A549 (cell line): ENCODE measurements around the gene SPEN. TPM values are rescaled to one million over a fixed set of nuclear protein-coding genes. Genes with fewer than 3 reads are reported as not detected.
A peak's percentile ranks its signal among the peaks of the same experiment; 100 is the strongest.

ENCODE experiments used
- BHLHE40 ChIP-seq: IDR thresholded peaks from 2 replicates; pipeline ENCODE4 v1.6.1; 2012; ENCODE audit warnings: low read depth, low read length, inconsistent platforms
- CBX2 ChIP-seq: fragments of 200-600 bp; sonication (generic); IDR thresholded peaks from 2 replicates; pipeline ENCODE4 v1.6.1; 2016; ENCODE audit warnings: low read depth, mild to moderate bottlenecking, borderline replicate concordance
- CHD2 ChIP-seq: fragments of 150-350 bp; IDR thresholded peaks from 2 replicates; pipeline ENCODE4 v1.6.1; 2014; ENCODE audit warnings: low read length; ENCODE audit not compliant: partially characterized antibody
- CHD4 ChIP-seq: fragments of 200-600 bp; sonication (generic); IDR thresholded peaks from 2 replicates; pipeline ENCODE4 v1.6.1; 2016; ENCODE audit warnings: antibody characterized with exemption, mild to moderate bottlenecking, borderline replicate concordance
- CTCF ChIP-seq: fragments of >200 bp; sonication (Bioruptor Twin); formaldehyde crosslinking; IDR thresholded peaks from 3 replicates; pipeline ENCODE4 v1.5.1; 2016
- E2F6 ChIP-seq: IDR thresholded peaks from 2 replicates; pipeline ENCODE4 v1.6.1; 2012; ENCODE audit warnings: low read depth, borderline replicate concordance
- EHMT2 ChIP-seq: fragments of 200-600 bp; sonication (generic); IDR thresholded peaks from 2 replicates; pipeline ENCODE4 v1.6.1; 2016; ENCODE audit warnings: antibody characterized with exemption, low read depth, mild to moderate bottlenecking, moderate library complexity
- EP300 ChIP-seq, 2 experiments: fragments of >200 bp; sonication (Bioruptor Twin); formaldehyde crosslinking; IDR thresholded peaks; 2 replicates in 1 of 2; 3 replicates in 1 of 2; pipeline ENCODE4 v1.6.1; 2016 to 2017
- ESRRA ChIP-seq: fragments of 150-350 bp; IDR thresholded peaks from 2 replicates; pipeline ENCODE4 v1.6.1; 2014; ENCODE audit warnings: mild to moderate bottlenecking, low read length, borderline replicate concordance
- FOXS1 ChIP-seq: fragments of 250-450 bp; sonication (Bioruptor Pico); IDR thresholded peaks from 2 replicates; pipeline ENCODE4 v1.5.0; 2020; ENCODE audit warnings: mild to moderate bottlenecking, moderate library complexity
- HDAC2 ChIP-seq: fragments of 200-600 bp; sonication (generic); IDR thresholded peaks from 2 replicates; pipeline ENCODE4 v1.6.1; 2016
- HES2 ChIP-seq: fragments of >200 bp; sonication (Bioruptor Twin); formaldehyde crosslinking; IDR thresholded peaks from 2 replicates; pipeline ENCODE4 v1.6.1; 2016
- HMGXB4 ChIP-seq: fragments of 250-450 bp; sonication (Bioruptor Pico); IDR thresholded peaks from 2 replicates; pipeline ENCODE4 v1.5.0; 2021; ENCODE audit warnings: mild to moderate bottlenecking, moderate library complexity, borderline replicate concordance
- HOXB13 ChIP-seq: fragments of 250-450 bp; sonication (Bioruptor Pico); IDR thresholded peaks from 2 replicates; pipeline ENCODE4 v1.5.0; 2020; ENCODE audit warnings: low read depth, mild to moderate bottlenecking, moderate library complexity
- JUN ChIP-seq, 2 experiments: fragments of >200 bp; sonication (Bioruptor Twin); formaldehyde crosslinking; IDR thresholded peaks; 2 replicates in 1 of 2; 3 replicates in 1 of 2; pipeline ENCODE4 v1.6.1; 2016 to 2017
- JUNB ChIP-seq: fragments of >200 bp; sonication (Bioruptor Twin); formaldehyde crosslinking; IDR thresholded peaks from 2 replicates; pipeline ENCODE4 v1.6.1; 2016
- KDM5A ChIP-seq: fragments of 200-600 bp; sonication (generic); IDR thresholded peaks from 2 replicates; pipeline ENCODE4 v1.6.1; 2016; ENCODE audit warnings: antibody characterized with exemption, mild to moderate bottlenecking
- MYC ChIP-seq: IDR thresholded peaks from 2 replicates; pipeline ENCODE4 v1.6.1; 2012; ENCODE audit warnings: mild to moderate bottlenecking, inconsistent platforms, low read length, improper control_type of control experiment, borderline replicate concordance
- NFE2L2 ChIP-seq: fragments of 150-350 bp; conservative IDR thresholded peaks from 2 replicates; pipeline ENCODE4 v1.6.1; 2014; ENCODE audit warnings: low read length
- NR3C1 ChIP-seq: fragments of >200 bp; sonication (Bioruptor Twin); formaldehyde crosslinking; IDR thresholded peaks from 3 replicates; pipeline ENCODE4 v1.6.1; 2017
- PHF8 ChIP-seq: fragments of 200-600 bp; sonication (generic); IDR thresholded peaks from 2 replicates; pipeline ENCODE4 v1.6.1; 2016; ENCODE audit warnings: low read depth, mild to moderate bottlenecking, antibody characterized with exemption, moderate library complexity, borderline replicate concordance
- RAD21 ChIP-seq, 2 experiments: fragments of >200 bp in 1 of 2; sonication (Bioruptor Twin) in 1 of 2; formaldehyde crosslinking in 1 of 2; IDR thresholded peaks in 1 of 2; conservative IDR thresholded peaks in 1 of 2; 2 replicates in 1 of 2; 3 replicates in 1 of 2; pipeline ENCODE4 v1.6.1; 2012 to 2018; ENCODE audit warnings: inconsistent platforms in 1 of 2
- RARB ChIP-seq: fragments of 250-450 bp; sonication (Bioruptor Pico); IDR thresholded peaks from 2 replicates; pipeline ENCODE4 v1.8.0; 2021; ENCODE audit warnings: mild to moderate bottlenecking, moderate library complexity
- RCOR1 ChIP-seq: fragments of 150-350 bp; IDR thresholded peaks from 2 replicates; pipeline ENCODE4 v1.6.1; 2014; ENCODE audit warnings: antibody characterized with exemption, low read length, low read depth
- RFX5 ChIP-seq: fragments of 450-650 bp; IDR thresholded peaks from 2 replicates; pipeline ENCODE4 v1.7.1; 2014; ENCODE audit warnings: antibody characterized with exemption, mild to moderate bottlenecking, moderate library complexity
- SMC3 ChIP-seq: fragments of >200 bp; sonication (Bioruptor Twin); formaldehyde crosslinking; IDR thresholded peaks from 3 replicates; pipeline ENCODE4 v1.6.1; 2018; ENCODE audit warnings: inconsistent platforms
- SREBF2 ChIP-seq: fragments of 450-650 bp; IDR thresholded peaks from 2 replicates; pipeline ENCODE4 v1.6.1; 2014; ENCODE audit warnings: mild to moderate bottlenecking, moderate library complexity
- TFCP2L1 ChIP-seq: fragments of 250-450 bp; sonication (Bioruptor Pico); IDR thresholded peaks from 2 replicates; pipeline ENCODE4 v1.5.0; 2021; ENCODE audit warnings: mild to moderate bottlenecking
- TP53 ChIP-seq: fragments of 250-450 bp; sonication (Bioruptor Pico); IDR thresholded peaks from 2 replicates; pipeline ENCODE4 v1.5.0; 2021; ENCODE audit warnings: mild to moderate bottlenecking, moderate library complexity
- USF2 ChIP-seq: fragments of 450-650 bp; IDR thresholded peaks from 2 replicates; pipeline ENCODE4 v1.6.1; 2014; ENCODE audit warnings: antibody characterized with exemption
- ZFP36 ChIP-seq: fragments of 450-650 bp; IDR thresholded peaks from 2 replicates; pipeline ENCODE4 v1.6.1; 2014; ENCODE audit warnings: borderline replicate concordance; ENCODE audit not compliant: partially characterized antibody
- polyA plus RNA-seq, 4 experiments: library from polyadenylated mRNA; depleted of rRNA in 3 of 4; stranded (reverse); fragments of >200 nt; fragmentation: RNase III in 1 of 4; extraction: RNeasy Plus Mini Kit Qiagen cat#74134 plus additional on column Dnase treatment in 1 of 4; gene quantifications; 2 replicates in 3 of 4; 3 replicates in 1 of 4; pipeline ENCODE4 v1.2.3, GENCODE V29; 2011 to 2017

SPEN gene
- polyA plus RNA-seq, 2 of the 4 experiments (the other 2 are of a cell fraction): 7.0 to 15.5 TPM

- TF ChIP-seq HMGXB4: no peak
- no peak for TF ChIP-seq RFX5
- TF ChIP-seq SREBF2: no peak
- 0 out of 2 replicates have a peak, but pooled peaks have one; percentile 49 for TF ChIP-seq ESRRA
- TF ChIP-seq BHLHE40: peak; percentile 62; the same call in 1 of the 2 replicates
- no peak for TF ChIP-seq NR3C1
- TF ChIP-seq RAD21 (conservative IDR thresholded peaks at IDR 0.05 in 1 of 2, IDR thresholded peaks at IDR 0.05 in 1 of 2): no peak; a peak in 1 of 5 replicates
- TF ChIP-seq PHF8: no peak
- TF ChIP-seq CTCF: no peak
- TF ChIP-seq SMC3: no peak
- peak; percentile 7; the same call in 1 of the 2 replicates for TF ChIP-seq TP53
- peak; percentile 86 for TF ChIP-seq ZFP36
- no peak; the same call in 1 of the 2 replicates for TF ChIP-seq MYC
- no peak for TF ChIP-seq TFCP2L1
- no peak for TF ChIP-seq KDM5A
- peak; percentile 48; the same call in 1 of the 2 replicates for TF ChIP-seq RARB (CRISPR knock-in tag)
- no peak for TF ChIP-seq NFE2L2
- TF ChIP-seq E2F6: peak; percentile 35; the same call in 1 of the 2 replicates
- TF ChIP-seq CHD2: no peak
- peak; percentile 79 for TF ChIP-seq JUNB
- no peak for TF ChIP-seq CHD4
- TF ChIP-seq RCOR1: no peak
- no peak for TF ChIP-seq FOXS1
- no peak for TF ChIP-seq CBX2
- peak; percentile 66 to 72; a peak in 4 of 5 replicates for TF ChIP-seq JUN (IDR thresholded peaks at IDR 0.05)
- no peak for TF ChIP-seq HDAC2
- no peak for TF ChIP-seq USF2
- TF ChIP-seq HES2: no peak
- TF ChIP-seq HOXB13: no peak
- TF ChIP-seq EP300 (IDR thresholded peaks at IDR 0.05): peak; percentile 57 to 65; a peak in 3 of 5 replicates
- no peak for TF ChIP-seq EHMT2
Observed at GRCh38 chr1:15799928-15800835, 47.3 kb upstream of the SPEN start (continued).
